ENCODE results near the gene PPP3R1.

The PPP3R1 gene, protein sequence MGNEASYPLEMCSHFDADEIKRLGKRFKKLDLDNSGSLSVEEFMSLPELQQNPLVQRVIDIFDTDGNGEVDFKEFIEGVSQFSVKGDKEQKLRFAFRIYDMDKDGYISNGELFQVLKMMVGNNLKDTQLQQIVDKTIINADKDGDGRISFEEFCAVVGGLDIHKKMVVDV

DNA sequence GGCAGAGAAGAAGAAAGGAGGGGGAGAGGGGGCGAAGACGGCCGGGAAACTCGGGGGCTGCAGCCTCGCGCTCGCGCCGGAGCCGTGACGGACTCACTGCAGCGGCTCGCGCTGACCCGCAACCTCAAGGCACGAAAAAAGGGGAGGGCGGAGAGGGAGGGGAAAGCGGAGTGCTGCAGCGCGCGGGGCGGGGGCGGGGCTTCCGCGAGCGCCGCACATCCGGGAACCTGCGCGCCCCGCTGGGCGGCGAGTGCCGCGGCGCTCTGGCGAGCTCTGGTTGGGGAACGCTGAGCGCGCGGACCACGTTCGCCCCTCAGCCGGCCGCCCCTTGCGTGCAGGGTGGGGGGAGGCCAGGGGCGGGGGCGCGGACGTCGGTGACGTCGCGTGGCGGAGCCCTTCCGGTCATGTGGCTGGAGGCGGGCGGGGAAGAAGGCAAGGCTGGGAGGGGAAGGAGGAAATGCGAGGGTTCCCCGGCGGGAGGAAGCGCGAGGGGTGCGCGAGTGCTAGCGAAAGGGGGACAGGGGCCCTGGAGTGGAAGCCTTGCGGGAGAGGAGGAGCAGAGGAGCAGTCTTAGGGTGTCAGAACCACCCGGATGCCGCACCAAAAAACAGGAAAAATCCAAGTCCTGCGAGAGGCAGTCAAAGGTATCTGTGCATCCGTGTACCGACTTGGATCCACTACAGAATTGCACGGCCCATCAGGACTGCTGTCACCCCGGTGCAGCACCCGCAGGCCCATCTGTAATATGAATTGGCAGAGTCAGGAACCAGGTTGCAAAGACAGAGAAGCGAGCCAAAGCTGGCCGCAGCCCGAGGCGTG lies at the start of gene PPP3R1:
PPP3R1 (minus strand) TSS at position 133 of the 819 bp plus-strand sequence. CDS start 405 bp downstream, outside the sequence.
- DNase-seq (ENCODE audit: low spot score) (peak; percentile 86), FAIRE-seq (no peak)

DNA sequence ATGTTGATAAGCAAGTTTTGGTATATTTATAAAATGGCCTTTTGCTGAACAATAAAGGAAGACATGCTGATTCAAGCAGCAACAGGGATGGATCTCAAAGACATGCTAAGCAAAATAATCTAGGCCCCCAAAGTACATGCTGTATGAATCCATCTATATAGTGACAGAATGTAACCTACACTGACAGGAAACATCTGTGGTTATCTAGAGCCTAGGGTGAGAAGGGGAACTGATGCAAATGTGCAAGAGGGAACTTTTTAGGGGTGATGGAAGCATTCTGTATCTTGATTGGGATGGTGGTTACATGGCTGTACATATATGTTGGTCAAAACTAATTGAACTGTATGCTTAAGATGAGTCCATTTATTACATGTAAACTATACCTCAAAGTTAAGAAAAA lies 43.2 kb upstream of the PPP3R1 start:
- FAIRE-seq: no peak
- no peak for DNase-seq (ENCODE audit: low spot score)

DNA sequence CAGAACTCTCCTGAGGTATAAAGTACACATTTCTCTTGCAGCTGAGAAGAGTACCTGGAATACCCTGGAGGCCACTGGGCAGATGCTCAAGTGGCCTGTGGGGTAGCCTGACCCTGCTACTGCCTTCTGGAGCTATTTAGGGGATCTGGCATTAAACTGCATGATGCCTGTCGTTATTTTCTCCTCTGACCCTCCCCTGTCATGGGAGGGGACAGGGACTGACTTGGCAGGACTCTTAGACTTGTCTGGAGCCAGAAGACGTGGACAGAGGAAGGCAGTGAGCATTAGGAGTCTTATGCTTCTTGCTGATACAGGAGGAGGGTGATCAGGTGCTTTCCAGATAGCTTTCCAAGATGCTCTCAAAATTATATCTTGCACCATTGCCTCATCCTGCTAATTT lies 42.6 kb upstream of the PPP3R1 start:
- no peak for DNase-seq (ENCODE audit: low spot score)
- no peak for FAIRE-seq

DNA sequence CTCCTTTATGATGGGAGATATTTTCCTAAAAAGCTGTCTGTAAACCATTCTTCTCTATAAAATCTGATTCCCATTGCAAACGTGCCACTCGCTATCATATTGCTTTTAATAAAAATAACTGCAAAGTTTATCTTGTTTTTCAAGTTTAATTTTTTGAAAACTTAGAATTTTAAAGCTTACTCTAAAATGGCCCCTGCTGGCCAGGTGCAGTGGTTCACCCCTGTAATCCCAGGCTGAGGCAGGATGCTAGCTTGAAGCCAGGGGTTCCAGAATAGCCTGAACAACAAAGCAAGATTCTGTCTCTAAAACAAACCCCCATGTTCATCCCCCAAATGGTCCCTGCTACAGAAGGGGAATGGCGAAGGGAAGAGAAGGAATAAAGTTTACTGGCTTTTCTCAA lies 41.9 kb upstream of the PPP3R1 start:
- DNase-seq (ENCODE audit: low spot score) (no peak), FAIRE-seq (no peak)

DNA sequence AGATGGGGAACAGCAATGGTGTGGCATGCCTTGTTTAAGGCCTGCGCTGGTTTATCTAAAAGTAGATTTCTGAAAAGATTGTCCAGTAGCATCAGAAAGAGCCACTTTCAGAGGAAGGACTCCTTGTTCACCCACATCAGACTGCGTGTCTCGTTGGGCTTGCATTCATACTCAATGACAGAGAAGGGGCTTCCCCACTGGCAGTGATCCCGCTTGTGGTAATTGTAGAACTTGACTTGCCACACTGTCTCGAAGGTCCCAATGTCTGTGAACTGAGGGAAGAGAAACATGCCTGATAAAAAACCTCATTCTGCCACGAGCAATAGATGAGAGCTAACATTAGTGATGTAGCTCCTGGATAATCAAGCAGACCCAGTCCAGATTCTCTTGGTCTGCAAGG lies 41.4 kb upstream of the PPP3R1 start:
- FAIRE-seq (no peak), DNase-seq (ENCODE audit: low spot score) (no peak)

DNA sequence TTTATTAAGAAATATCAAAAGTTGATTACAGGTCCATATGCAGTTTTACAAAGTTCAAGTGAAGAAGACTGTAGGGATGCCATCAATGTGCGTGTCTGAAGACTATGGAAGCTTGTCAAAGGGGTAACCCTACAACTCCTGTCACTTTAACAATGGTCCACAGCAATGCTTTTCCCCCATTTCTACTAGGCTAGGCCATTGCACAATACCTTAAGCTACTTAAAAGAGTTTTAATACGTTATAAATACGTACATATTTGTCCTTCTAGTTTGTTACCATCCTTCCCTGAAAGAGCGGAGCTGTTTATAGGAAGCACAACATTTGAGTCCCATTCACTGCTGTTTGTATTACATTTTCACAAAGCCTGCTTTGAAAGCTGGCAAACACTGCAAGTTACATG lies 40.7 kb upstream of the PPP3R1 start:
- FAIRE-seq (no peak), DNase-seq (ENCODE audit: low spot score) (no peak)

DNA sequence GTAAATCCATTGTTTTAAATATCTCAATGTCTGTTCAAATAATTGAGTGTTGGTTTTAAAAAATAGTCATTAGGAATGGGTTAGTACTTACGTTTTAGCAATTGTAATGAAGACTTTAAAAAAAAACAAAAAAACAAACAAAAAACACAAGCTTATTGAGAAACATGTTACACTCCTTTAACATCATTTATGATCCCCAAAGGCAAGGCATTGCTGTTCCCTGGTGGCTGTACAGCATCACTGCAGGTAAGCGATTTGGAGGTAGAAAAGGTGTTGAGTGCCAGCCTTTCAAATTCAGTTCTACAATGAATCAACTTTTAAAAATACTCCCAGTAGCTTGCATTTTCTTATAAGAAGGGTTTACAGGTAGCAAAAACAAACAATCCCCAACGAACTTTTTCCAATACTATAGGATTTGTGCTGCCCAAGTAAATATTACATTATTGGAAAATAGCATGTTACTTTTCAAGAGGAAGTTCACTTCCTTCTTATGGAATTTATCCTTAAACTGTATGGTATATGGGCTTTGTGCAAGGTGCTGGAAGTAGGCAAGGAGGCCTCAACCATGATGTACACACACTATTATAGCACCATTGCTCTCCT lies 39.9 kb upstream of the PPP3R1 start:
- DNase-seq (ENCODE audit: low spot score) (no peak), FAIRE-seq (peak; percentile 38)

DNA sequence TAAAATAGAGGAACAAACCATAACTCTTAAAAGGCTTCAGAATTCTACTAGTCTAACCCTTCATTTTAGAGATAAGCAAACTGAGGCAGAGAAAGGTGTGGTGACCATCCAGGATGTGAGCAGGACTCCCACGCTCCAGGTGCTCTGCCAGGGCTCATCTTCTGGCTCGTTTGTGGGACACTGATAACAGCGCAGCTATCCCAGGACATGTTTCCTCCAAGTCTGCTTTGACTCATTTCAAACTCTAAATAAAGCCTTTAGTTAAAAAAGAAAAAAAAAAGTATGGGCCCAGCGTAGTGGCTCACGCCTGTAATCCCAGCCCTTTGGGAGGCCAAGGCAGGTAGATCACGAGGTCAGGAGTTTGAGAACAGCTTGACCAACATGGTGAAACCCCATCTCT lies 39.0 kb upstream of the PPP3R1 start:
- FAIRE-seq: no peak
- no peak for DNase-seq (ENCODE audit: low spot score)

DNA sequence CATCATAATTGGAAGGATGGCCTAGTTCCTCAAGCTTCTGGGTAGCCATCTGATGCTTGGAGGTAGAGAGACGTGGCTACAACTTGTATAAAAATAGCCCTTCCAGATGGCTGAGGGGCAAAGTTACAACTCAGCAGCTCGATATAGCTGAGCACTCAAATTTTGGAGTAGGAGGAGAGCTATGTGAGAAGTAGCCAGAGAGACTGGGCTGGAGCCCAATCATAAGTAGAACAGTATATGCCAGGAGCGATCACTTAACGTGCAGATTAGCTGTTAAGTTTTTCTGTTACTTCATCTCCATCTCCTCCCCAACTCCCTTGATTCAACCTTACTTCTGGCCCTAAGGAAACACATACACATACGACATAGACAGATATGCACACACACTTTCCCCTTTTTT lies 38.6 kb upstream of the PPP3R1 start:
- no peak for FAIRE-seq
- no peak for DNase-seq (ENCODE audit: low spot score)

DNA sequence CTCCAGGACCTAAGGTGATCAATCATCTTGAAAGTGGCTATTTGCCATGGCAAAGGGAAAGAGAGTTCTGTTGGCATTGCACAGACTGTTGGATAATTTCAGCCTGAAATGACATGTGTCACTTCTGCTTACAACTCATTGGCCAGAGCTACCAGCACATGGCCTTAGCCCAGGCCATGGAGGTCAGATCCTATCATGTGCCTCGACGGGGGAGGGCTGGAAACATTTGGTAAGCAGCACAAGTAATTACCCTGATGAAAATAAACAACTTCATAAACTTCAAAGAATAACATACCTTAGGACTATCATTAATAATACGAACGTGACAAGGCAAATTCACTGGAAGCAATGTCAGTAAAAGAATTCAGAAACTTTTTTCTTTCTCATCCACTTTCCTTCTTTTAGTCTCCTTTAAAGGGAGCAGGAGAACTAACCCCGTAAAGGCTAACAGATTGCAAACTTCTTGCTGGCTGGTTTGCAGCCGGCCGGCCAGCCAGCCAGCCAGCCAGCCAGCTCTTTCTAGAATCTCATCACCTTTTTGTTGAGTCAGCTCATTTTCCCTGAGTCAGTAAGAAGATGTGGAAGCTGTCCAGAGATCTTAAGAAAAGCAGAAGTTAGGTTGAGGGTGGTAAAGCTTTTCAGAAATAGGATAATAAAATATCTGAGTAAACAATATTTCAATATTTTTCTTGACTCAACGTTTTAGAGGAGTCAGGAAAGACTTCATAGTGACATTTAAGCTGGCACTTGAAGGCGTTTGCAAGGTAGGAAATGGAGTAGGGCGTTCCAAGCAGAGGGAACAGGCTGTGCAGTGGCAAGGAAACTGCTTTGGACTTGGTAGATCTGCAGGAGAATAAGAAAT lies 35.5 kb upstream of the PPP3R1 start:
- FAIRE-seq: no peak
- DNase-seq (ENCODE audit: low spot score): no peak

DNA sequence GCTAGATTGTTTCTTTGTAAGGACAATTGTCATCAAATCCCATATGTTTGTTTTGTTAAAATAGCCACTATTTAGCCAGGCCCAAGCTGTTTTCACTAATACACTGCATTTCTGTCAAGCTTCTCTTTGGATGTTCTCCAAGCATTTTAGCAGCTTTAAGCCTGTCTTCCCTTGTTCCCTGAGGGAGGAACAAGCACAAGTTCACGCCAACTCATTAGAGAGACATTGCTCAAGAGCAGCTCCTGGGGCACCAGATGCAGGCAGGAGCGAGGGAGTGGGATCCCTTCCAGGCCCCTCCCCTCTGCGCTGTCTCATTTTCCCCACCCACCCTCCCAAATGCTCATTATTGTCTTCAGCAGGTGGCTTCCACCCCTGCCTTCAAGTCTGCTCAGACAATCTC lies 32.6 kb upstream of the PPP3R1 start:
- FAIRE-seq (no peak), DNase-seq (ENCODE audit: low spot score) (no peak)

DNA sequence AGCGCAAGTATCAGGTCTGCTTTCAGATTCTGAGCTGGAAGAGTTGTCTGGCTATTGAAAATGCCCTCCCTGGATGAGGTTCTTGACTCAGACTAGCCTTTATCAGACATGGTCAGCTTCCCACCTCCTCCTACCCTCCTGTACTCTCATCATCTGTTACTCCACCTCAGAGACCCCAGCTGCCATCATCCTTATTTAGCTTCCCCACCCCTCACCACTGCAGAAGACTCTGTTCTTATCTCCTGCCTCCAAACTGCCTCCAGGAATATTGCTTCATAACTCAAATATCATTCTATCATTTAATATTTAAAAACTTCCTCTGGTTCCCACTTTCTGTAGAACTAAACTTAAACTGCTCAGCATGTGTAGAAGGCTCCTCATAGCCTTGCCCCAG lies 31.1 kb upstream of the PPP3R1 start:
- DNase-seq (ENCODE audit: low spot score): no peak
- no peak for FAIRE-seq

DNA sequence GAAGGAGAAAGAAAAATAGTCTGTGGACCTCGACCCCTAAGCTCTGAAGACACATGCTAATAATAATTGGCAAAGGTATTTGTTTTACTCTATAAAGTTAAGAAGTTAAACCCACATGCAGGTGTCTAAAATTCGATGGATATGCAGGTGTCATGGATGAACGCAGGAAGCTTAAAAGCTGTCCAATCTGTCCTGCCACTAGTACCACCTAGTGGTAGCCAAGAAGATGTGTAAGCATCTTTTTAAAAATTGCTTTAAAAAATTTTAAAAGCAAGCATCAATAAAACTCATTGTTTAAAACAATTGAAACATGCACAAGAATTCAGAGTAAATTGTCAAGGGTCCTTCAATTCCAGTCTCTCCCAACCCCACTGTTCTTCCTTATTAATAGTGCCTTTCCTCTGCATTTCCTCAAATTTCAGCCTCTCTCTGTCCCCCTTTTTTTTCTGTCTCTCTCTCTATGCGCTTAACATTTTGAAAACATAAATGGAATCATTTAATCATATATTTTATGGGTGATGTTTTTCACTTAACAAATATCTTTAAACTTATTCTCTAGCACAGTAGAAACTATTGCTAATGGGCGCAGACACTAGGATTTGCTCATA lies 30.6 kb upstream of the PPP3R1 start:
- FAIRE-seq (peak; percentile 80), DNase-seq (ENCODE audit: low spot score) (peak; percentile 30)

DNA sequence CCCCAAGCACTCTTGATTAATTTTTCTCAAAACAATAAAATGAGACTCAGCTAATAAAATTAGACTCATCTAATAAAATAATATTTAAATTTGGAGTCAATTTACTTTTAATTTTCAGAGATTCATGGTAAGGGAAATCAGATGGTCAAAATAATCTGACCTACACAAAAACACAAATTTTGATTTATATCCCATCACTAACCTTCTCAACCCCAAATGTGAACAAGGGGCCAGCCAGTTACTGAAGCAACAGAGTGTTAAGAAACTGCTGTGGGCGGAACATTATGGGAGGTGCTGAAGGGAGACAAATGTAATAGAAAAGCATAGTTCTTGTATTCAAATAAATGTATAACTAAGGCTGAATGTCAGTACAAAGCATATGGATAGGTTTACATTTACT lies 28.5 kb upstream of the PPP3R1 start:
- FAIRE-seq: no peak
- no peak for DNase-seq (ENCODE audit: low spot score)

DNA sequence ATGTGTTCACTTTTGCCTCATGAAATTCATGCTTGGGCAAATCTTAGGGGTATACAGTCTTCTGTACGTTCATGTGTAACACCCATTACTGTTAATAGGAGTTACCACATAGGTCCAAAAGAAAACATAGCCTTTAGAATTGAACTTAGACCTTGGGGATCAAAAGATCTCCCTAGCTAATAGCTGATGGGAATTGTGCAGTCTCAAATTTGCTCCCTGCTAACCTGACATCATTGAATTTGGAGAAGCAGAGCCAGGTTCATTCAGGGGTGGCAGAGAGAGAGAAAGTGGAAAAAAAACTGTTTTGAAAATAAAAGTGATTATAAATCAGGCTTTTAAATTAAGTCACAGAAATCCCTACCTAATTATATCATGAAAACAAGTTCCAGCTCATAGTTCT lies 28.0 kb upstream of the PPP3R1 start:
- FAIRE-seq (no peak), DNase-seq (ENCODE audit: low spot score) (no peak)

DNA sequence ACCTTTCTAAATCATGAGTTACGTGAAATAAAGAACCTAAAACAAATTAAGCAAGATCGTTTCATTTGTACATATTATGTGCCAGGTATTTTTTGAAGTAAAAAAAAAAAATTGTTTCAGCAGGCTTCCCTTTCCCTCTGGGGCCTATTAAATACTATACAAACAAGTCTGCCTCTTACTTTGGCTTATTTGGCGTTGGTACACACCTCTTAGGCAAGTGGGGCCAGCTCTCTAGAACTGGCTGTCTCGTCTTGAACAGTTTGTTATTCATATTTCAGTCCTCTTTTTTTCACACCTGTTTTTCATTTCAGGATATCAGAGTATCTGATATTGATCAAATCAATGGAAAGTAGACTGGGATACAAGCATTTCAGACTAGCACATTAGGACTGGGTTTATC lies 27.4 kb upstream of the PPP3R1 start:
- no peak for FAIRE-seq
- no peak for DNase-seq (ENCODE audit: low spot score)

DNA sequence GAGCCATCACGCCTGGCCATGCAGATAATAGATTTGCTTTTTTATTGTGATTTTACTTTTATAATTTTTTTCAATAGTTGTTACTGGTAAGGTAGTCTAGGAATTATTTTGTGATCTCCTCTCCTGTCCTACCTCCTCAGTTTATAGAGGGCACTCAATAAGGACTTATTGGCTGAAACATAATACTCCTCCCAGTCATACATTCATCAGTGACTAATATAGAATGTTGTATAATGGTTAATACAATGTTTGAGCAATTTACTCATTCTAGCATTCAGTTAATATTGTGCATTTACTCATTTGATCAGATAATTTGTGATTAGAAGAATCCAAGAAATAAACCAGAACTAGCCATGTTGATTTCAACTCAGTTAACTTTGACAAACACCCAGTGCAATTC lies 25.8 kb upstream of the PPP3R1 start:
- no peak for FAIRE-seq
- DNase-seq (ENCODE audit: low spot score): no peak

DNA sequence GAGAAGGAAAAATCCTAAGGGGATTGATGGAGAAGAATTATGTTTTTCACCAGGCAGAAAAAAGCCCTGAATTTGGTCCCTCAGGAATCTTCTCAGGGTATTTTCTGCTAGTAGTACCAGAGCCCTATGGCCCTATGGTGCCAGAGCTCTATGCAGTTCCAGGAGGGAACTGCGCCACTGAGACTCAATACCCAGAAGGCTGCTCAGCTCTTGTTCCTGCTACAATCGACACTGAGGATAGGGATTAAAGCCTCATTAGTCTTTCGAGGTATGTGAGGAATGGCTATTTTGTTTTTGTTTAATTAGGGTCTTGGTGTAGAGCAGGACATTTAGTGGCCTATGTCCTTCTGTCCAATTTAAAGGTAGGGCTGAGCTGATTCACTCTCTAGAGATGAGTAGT lies 21.7 kb upstream of the PPP3R1 start:
- no peak for FAIRE-seq
- no peak for DNase-seq (ENCODE audit: low spot score)

DNA sequence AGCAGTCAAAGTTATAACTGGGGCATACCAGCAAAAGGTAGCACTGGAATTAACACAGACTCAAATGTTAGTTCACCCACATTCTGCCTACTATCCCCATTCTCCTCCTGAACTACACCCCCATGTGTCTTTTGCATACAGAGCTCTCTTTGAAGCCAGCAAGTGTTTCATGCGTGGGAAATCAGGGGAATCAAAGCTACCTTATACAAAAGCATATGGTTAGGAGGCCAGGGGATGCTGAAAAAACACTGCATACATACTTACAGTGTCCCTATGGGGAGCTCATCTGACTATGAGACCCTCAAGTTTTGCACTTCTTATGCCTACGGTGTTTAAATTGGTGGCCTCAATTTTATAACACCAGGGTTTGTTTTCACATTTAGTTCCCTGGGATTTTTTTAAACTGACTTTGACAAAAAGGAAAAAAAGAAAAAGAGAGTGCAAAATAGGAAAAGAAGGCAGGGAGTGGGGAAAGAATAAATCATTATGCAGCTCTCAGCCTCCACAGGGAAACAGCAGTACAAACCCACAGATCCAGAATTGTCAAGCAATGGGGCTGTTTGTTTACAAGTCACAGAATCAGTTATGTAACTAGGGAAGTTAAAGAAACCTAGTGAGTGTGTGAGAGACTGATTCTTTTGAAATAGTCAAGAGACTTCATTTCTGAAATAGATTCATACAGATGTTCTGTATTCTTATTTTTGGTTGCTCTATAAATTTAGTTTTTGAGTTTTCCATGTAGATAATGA lies 20.1 kb upstream of the PPP3R1 start:
- FAIRE-seq: no peak
- DNase-seq (ENCODE audit: low spot score): no peak

DNA sequence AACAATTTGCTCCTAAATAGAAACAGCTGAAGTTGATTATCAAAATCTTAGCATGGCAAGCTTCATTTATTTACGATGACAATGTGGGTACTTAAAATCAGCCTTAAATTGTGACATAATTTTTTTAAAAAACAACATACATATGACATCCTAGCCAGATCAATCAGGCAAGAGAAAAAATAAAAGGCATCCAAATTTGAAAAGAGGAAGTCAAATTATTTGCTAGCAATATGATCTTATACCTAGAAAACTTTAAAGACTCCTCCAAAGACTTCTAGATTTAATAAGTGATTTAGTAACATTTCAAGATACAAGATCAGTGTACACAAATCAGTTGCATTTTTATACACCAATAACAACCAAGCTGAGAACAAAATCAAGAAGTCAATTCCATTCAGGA lies 14.3 kb upstream of the PPP3R1 start:
- FAIRE-seq: no peak
- no peak for DNase-seq (ENCODE audit: low spot score)

DNA sequence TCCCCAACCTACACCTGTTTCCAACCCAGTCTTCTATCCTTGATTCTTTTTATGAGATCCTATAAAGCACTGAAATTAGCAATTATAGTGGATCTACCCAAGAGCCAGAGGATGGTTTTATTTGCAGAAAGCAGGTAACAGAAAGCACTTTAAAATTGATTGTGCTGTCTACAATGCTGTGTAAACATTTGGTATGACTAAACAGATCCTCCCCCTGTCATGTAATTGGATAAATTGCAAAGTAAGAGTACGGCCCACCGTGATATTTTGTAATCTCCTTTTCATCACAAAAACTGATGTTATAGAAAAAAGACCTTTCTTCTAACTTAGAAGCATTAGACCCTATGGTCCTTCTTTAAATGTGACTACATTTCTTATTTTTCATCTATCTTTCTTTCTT lies 11.3 kb upstream of the PPP3R1 start:
- DNase-seq (ENCODE audit: low spot score) (no peak), FAIRE-seq (no peak)

Data from RCC 7860 (cell line).